GM12874 (cell line): ENCODE data around the gene KCNJ6.

Source experiments
- CTCF ChIP-seq: IDR thresholded peaks from 2 replicates; pipeline ENCODE4 v1.5.1; 2011; ENCODE audit warnings: low read depth, mild to moderate bottlenecking, control low read depth, low read length, moderate library complexity; ENCODE audit not compliant: insufficient read depth

The KCNJ6 gene

GRCh38 chr21:37811711-37812110, 104.5 kb downstream of the KCNJ6 start:
- no peak for TF ChIP-seq CTCF

GRCh38 chr21:37808261-37808660, 108.0 kb downstream of the KCNJ6 start:
- TF ChIP-seq CTCF = no peak

- TF ChIP-seq CTCF = no peak
Observed at GRCh38 chr21:37805266-37805665, 111.0 kb downstream of the KCNJ6 start.

GRCh38 chr21:37804001-37804400, 112.3 kb downstream of the KCNJ6 start:
- TF ChIP-seq CTCF = no peak

GRCh38 chr21:37803101-37803651, 113.1 kb downstream of the KCNJ6 start:
- no peak for TF ChIP-seq CTCF

GRCh38 chr21:37800456-37801061, 115.7 kb downstream of the KCNJ6 start:
- no peak for TF ChIP-seq CTCF

GRCh38 chr21:37800057-37800455, 116.2 kb downstream of the KCNJ6 start:
- TF ChIP-seq CTCF = no peak
